KMS-11 (cell line): ENCODE measurements around the gene CD46.
A peak's percentile ranks its signal among the peaks of the same experiment; 100 is the strongest.

Experiments used
- H2AFZ ChIP-seq: fragments of 200-600 bp; sonication (generic); 2 replicates; pipeline ENCODE4 v1.6.1; 2016; ENCODE audit warnings: antibody characterized with exemption, mixed run types, low read depth
- H3K27ac ChIP-seq: fragments of 200-600 bp; sonication (generic); 2 replicates; pipeline ENCODE4 v1.6.1; 2016; ENCODE audit warnings: mild to moderate bottlenecking, mixed run types
- H3K27me3 ChIP-seq: fragments of 200-600 bp; sonication (generic); 2 replicates; pipeline ENCODE4 v1.6.1; 2017; ENCODE audit warnings: mild to moderate bottlenecking, low read depth, mixed run types, moderate library complexity; ENCODE audit not compliant: insufficient read depth
- H3K36me3 ChIP-seq: fragments of 200-600 bp; sonication (generic); 2 replicates; pipeline ENCODE4 v1.6.1; 2017; ENCODE audit warnings: mild to moderate bottlenecking, mixed run types; ENCODE audit not compliant: insufficient read depth
- H3K4me1 ChIP-seq: fragments of 200-600 bp; sonication (generic); 2 replicates; pipeline ENCODE4 v1.6.1; 2016; ENCODE audit warnings: mild to moderate bottlenecking, low read depth, mixed run types; ENCODE audit not compliant: poor library complexity, severe bottlenecking
- H3K4me2 ChIP-seq: fragments of 200-600 bp; sonication (generic); 2 replicates; pipeline ENCODE4 v1.7.0; 2016; ENCODE audit warnings: mild to moderate bottlenecking, mixed run types
- H3K4me3 ChIP-seq: fragments of 200-600 bp; sonication (generic); IDR thresholded peaks from 2 replicates; pipeline ENCODE4 v1.6.1; 2017; ENCODE audit warnings: low read depth, low read length, mixed read lengths; ENCODE audit not compliant: insufficient read depth
- H3K79me2 ChIP-seq: fragments of 200-600 bp; sonication (generic); 2 replicates; pipeline ENCODE4 v1.6.1; 2016; ENCODE audit warnings: low read depth, mixed run types; ENCODE audit not compliant: insufficient read depth
- H3K9ac ChIP-seq: fragments of 200-600 bp; sonication (generic); 2 replicates; pipeline ENCODE4 v1.6.1; 2016; ENCODE audit warnings: mild to moderate bottlenecking, mixed run types
- H4K20me1 ChIP-seq: fragments of 200-600 bp; sonication (generic); 2 replicates; pipeline ENCODE4 v1.6.1; 2016; ENCODE audit warnings: mild to moderate bottlenecking, mixed run types; ENCODE audit not compliant: insufficient read depth
- CTCF ChIP-seq: fragments of 200-600 bp; sonication (generic); conservative IDR thresholded peaks from 2 replicates; pipeline ENCODE4 v1.6.1; 2017; ENCODE audit warnings: low read depth, mild to moderate bottlenecking, antibody characterized with exemption, low read length, moderate library complexity, mixed read lengths

Gene CD46

GRCh38 chr1:207821464-207822045 lies 69.7 kb downstream of the CD46 start:
- peak overlapping the region; percentile 38 for H3K4me3 ChIP-seq
- no peaks in the 10 kb centered on the region; the same call in 1 of the 2 replicates for H3K36me3 ChIP-seq
- H3K4me1 ChIP-seq: peaks cover 61% of the 10 kb centered on the region
- peak overlapping the region; percentile 79 for H3K4me2 ChIP-seq
- no peaks in the 10 kb centered on the region for H4K20me1 ChIP-seq
- peak overlapping the region; percentile 92 for H3K27ac ChIP-seq
- peak overlapping the region; percentile 81 for H3K9ac ChIP-seq
- peaks cover 71% of the 10 kb centered on the region for H3K79me2 ChIP-seq
- TF ChIP-seq CTCF: no peak
- H3K27me3 ChIP-seq: no peaks in the 10 kb centered on the region
- H2AFZ ChIP-seq: no peak overlapping the region

- Histone ChIP-seq H3K4me1 (peaks cover 61% of the 10 kb centered on the region), H3K4me3 (peak overlapping the region; percentile 38), H3K27ac (peak overlapping the region; percentile 92), H2AFZ (no peak overlapping the region), H3K36me3 (no peaks in the 10 kb centered on the region; the same call in 1 of the 2 replicates), H3K27me3 (no peaks in the 10 kb centered on the region), H3K9ac (peak overlapping the region; percentile 81), H3K4me2 (peak overlapping the region; percentile 79), H3K79me2 (peaks cover 76% of the 10 kb centered on the region), H4K20me1 (no peaks in the 10 kb centered on the region)
- TF ChIP-seq CTCF: no peak
These were observed 70.3 kb downstream of the CD46 start for GRCh38 chr1:207822124-207822601.

GRCh38 chr1:207822602-207823451 lies 71.0 kb downstream of the CD46 start:
- H3K4me1 ChIP-seq: peaks cover 60% of the 10 kb centered on the region
- no peaks in the 10 kb centered on the region for H3K36me3 ChIP-seq
- H2AFZ ChIP-seq: no peak overlapping the region
- H3K79me2 ChIP-seq: peaks cover 74% of the 10 kb centered on the region
- TF ChIP-seq CTCF: no peak
- H3K9ac ChIP-seq: peak overlapping the region; percentile 81
- H3K4me2 ChIP-seq: peak overlapping the region; percentile 79
- no peaks in the 10 kb centered on the region for H3K27me3 ChIP-seq
- H3K4me3 ChIP-seq: no peak overlapping the region
- peak overlapping the region; percentile 92 for H3K27ac ChIP-seq
- H4K20me1 ChIP-seq: no peaks in the 10 kb centered on the region

GRCh38 chr1:207823531-207823879 lies 71.7 kb downstream of the CD46 start:
- Histone ChIP-seq H4K20me1 (no peaks in the 10 kb centered on the region), H3K27ac (peak overlapping the region; percentile 92), H3K79me2 (peaks cover 78% of the 10 kb centered on the region), H3K27me3 (no peaks in the 10 kb centered on the region), H3K36me3 (no peaks in the 10 kb centered on the region), H3K4me2 (peak overlapping the region; percentile 79), H3K4me1 (peaks cover 63% of the 10 kb centered on the region), H2AFZ (no peak overlapping the region), H3K9ac (peak overlapping the region; percentile 81), H3K4me3 (no peak overlapping the region)
- no peak for TF ChIP-seq CTCF
